ENCODE data around the gene SSBP1.
"Not testable (repeated sequence)": the region's sequence is repeated elsewhere in the genome, so short reads cannot be mapped to it uniquely, and the experiment has no call there.

SSBP1 gene

GRCh38 chr7:141737836-141738591, at the start of gene SSBP1:
TSS of gene SSBP1 (plus strand) at chr7:141738358. CDS start at chr7:141739167, 809 bp downstream.
- DNase-seq, result peak; percentile 85

DNA sequence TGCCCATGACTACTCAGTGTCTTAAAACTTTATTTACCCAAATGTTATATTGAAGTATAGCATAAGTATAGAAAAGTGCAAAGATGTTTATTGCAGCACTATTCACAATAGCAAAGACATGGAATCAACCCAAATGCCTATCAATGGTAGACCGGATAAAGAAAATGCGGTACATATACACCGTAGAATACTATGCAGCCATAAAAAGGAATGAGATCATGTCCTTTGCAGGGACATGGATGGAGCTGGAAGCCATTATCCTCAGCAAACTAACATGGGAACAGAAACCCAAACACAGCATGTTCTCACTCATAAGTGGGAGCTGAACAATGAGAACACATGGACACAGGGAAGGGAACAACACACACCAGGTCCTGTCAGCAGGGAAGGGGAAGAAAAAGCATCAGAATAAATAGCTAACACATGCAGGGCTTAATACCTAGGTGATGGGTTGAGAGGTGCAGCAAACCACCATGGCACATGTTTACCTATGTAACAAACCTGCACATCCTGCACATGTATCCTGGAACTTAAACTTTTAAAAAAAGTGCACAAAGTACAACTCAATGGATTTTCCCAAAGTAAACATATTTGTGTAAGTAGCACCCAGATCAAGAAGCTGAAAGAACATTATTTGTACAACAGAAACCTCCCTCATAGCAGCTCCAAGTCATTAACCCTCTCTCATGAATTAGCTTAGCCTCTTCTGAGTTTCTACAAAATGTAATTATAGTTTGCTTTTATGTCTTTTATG, 48.9 kb upstream of the SSBP1 start:
- DNase-seq, result not testable (repeated sequence)

DNA sequence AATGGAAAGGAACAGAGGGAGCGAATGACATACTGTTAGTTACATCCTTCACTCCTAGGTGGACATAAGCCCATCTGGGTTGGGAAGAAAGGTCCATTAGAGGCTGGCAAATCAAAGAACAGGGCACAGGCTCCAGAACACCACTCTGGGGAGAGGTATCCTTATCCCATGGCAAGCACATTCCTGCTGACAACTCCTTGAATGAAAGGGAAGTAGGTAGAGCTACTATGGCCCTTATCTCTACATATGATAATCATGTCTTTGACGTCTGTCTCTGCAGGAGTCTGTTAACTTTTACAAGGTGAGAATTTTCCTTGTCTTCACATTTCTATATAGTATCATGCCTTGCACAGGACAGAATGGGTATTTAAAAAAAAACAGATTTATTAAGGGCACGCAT, 46.6 kb upstream of the SSBP1 start:
- DNase-seq, result no peak

DNA sequence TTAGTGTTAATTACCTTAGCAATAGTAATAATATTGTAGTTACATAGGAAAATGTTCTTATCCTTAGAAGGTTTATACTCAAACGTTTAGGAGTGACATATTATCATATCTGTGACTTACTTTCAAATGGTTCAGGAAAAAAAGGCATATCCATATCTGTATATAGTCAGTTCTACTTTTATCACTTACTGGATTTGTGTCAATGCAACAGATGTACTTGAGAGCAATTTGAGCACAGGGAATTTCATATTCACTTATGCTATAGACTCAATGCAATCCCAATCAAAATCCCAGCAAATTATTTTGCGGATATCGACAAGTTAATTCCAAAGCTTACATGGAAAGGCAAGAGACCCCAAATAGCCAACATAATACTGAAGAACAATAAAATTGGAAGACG, 46.2 kb upstream of the SSBP1 start:
- DNase-seq, result no peak

DNA sequence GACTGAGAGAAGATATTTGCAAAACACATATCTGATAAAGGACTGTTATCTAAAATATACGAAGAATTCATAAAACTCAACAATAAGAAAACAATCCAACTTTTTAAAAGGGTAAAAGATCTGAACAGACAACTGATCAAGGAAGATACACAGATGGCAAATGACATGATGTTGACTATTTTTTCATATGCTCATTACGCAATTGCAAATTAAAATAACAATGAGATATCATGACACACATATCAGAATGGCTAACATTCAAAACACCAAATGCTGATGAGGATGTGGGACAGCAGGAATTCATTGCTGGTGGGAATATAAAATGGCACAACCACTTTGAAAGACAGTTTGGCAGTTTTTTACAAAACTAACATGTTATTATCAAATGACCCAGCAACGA, 45.1 kb upstream of the SSBP1 start:
- no peak for DNase-seq

DNA sequence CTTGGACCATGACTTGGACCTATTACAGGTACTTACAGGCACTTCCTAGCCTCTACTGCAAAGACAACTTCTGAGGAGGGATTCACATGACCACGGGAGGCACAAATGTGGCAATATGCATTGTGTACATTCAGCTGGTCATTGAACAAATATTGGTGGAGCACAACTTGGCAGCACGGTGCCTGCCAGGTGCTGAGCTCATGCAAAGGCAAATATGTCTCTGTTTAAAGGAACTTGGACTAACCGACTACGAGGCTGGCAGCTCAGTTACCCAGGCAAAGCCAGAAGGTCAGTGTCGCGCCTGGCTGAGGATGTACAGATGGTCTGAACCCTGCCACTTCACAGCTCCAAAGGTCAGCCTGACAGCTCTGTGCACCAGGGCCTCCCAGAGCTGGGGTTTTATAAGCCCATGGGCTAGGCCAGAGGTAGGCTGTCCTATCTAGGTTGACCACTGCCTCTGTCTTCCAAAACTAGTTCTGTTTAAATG, 42.3 kb upstream of the SSBP1 start:
- no peak for DNase-seq

DNA sequence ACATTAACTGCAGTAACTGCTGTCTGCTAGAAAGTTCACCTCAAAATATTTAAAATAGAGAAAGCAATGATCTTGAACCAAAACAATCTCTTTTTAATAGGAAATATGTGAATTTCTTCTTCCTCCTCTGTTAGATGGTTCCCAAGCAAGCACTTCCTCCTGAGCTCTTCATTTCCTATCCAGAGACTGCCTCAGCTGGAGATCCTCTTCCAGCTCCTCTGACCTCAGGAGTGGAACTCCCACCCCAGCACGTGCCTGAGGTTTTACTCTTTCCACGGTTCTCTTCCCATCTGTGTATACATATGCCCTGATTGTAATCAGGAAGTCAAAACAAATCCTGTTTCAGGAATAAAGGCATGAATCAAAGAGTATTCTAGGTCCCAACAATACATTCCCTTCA, 41.8 kb upstream of the SSBP1 start:
- no peak for DNase-seq

DNA sequence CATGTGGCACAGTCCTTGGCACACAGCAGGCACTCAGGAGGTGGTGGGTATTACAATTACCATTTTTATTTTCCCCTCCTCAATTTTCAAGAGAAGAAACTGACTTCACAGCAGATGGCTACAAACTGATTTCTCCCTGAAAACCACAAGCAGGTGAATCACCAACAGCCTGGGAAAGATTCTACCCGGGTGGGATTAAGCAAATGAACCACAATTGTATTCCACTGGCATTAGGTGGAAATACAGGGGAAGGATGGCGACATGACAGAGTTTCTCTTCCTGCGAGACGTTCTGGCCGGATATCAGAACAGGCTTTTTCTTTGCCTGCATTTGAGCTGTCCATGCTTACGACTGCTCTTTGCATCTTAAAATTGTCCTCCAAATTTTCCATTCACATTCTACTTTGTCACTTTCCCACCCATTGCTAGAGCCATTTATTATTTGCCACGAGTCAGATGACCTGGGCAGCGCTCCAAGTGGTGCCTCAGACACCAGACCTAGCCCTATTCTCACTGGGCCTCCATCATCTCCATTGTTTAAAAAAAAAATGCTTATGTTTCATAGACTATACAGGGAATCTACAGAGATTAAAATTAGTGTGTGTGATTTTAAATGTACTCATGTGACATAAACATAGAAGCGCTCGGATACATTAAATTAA, 40.8 kb upstream of the SSBP1 start:
- no peak for DNase-seq

DNA sequence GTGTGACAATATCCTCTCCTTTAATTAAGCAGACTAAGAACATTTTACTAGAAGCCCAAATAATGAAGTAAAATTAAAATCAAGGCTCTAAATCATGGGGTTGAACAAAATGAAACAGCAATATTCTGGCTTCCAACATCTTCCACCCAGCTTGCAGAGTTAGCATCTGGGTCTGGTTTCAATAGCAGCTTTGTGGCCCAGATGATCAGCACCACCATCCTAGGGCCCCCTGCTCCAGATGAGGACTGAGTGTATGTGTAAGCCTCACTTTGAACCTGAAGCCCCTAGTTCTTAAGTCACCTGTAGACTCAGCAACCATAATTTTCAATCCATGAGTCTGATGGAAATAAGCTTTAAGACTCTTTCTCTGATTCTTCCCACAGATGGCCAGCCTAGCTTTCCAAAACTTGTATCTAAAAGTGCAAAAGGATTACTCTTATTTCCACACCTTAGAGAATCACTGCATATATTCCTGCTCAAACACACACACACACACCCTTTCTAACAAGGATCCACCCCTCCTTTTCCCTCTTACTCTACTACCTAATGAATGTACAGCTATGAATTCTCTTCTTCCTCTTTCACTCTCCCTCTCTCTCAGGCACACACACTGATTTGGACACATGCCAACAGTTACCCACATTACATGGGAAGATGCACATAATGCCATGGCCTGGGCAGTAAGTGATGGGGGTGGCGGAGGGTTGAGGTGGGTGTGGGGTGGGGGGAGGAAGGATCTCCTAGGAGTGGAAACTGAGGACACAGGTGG, 39.7 kb upstream of the SSBP1 start:
- no peak for DNase-seq

DNA sequence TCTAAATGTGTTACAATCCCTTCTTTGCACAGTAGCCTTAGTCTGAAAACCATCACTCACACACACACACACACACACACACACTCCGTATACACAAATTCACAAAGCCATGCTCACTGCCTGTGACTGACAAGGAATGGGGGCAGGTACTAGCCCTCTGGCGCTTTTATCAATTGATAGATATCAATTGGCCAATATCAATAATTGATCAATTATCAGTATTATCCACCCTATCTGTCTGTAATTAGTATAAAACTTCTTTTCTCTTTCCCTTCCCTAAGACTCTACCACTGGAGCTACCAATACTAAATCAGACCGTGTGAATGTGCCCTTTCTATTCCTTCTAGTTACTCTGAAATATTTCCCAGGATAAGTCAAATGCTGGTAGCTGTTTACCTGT, 38.3 kb upstream of the SSBP1 start:
- DNase-seq, result no peak

GRCh38 chr7:141700296-141700847, 37.8 kb upstream of the SSBP1 start:
- no peak for DNase-seq

GRCh38 chr7:141700848-141701371, 37.2 kb upstream of the SSBP1 start:
- no peak for DNase-seq

DNA sequence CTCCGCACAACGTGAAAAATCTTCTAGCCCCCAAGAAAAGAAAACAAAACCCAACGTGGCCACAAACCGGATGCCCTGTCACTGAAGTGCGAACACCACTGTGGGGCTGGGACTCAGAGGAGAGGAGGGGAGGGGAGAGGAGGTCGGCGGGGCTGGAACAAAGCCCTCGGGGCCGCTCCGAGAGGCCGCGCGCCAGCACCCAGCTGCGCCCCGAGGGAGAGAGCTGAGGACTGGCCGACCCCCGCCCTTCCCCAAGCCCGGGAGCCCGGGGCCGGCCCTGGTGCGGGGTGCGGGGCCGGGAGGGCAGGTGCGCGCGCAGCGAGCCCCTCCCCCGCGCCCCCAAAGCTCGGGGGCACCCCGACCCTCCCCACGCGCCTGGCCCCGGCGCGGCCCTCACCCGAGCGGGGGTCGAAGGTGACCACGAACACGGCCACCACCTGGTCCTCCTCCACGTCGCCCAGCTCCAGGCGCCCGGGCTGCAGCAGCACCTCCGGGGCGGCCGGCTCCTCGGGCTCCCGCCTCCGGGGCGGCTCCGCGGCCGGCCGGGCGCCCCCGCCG, 36.6 kb upstream of the SSBP1 start:
- DNase-seq, result peak; percentile 67

- DNase-seq, result peak; percentile 63
These were observed 36.1 kb upstream of the SSBP1 start, which contains the start of gene DENND11 for GRCh38 chr7:141702047-141702567. TSS of gene DENND11 (minus strand) at chr7:141702166. CDS start at chr7:141702153, 13 bp downstream.

DNA sequence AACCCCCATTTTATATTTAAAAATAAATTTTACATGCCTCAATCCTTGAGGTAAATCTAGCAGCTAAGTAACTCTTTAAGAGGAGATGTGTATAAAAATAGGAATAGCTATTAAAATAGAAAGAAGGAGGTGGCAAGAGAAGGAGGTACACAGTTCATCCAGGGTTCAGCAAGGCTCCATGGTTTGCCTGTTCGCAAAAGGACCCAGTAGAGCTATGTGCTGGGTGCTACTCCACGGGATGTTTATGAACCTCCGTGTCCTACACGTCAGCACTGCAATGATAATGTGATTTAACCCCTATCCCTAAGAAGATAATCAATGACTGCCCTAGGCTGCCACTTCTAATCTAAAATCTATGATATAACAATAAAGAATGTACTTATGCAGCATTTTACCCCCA, 35.3 kb upstream of the SSBP1 start:
- DNase-seq, result no peak

DNA sequence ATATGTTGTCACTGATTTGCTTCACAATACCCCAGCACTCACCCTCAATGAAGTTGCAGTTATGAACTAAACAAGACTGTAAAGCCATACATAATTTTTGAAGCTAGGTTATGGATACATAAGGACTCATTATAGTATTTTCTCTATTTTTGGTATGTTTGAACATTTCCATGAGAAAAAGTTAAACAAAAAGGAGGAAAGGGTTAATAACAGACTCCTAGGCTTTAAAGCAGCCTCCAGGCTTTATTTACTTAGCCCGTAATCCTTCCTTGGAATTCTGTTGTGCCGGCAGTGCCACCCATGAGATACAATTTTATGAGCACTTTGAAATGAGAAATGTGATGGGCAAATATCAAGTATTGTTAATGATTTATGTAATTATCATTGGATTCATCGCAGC, 34.0 kb upstream of the SSBP1 start:
- no peak for DNase-seq

GRCh38 chr7:141704741-141705140, 33.4 kb upstream of the SSBP1 start:
- no peak for DNase-seq

DNA sequence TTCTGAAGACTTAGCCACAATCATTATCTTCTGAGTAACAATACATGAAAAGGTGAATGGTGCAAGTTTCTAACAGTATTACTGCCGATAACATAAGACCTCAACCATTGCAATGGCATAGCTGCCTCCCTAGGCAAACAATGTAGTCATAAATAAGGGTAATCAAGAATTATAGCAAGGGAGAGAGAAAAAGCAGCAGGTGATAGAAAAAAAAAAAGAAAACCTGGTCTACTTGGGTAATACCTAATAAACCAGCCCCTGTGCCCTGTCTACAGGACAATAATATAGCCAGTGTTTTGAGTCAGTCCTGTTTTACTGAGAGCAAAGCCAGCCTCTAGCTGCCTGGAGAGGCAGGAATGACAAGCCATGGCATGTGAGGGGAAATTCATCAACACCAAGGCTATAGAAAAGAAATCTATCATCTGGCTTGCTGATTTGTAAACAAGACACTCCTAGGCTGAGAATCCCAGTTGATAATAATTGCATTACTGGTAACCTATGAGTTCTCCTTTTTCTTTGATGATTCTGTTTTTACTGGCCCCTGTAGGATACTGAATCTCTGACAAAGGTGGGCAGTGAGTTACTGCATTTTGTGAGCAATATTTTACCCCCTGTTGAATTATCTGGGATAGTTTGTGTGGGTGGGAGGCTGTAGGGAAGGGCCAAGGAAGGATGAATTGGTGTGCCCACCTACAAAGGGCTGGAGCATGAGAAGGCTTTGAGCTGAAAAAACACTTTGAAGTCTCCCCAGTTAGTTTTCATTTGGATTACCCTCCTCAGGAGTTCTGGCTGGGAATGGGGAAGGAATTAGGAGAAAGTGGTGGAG, 31.7 kb upstream of the SSBP1 start:
- no peak for DNase-seq

GRCh38 chr7:141708351-141708750, 29.8 kb upstream of the SSBP1 start, which contains the start of gene WEE2:
TSS of gene WEE2 (plus strand) at chr7:141708353. CDS start at chr7:141708759, 406 bp downstream.
- no peak for DNase-seq

GRCh38 chr7:141709318-141709717, 28.8 kb upstream of the SSBP1 start:
- no peak for DNase-seq

DNA sequence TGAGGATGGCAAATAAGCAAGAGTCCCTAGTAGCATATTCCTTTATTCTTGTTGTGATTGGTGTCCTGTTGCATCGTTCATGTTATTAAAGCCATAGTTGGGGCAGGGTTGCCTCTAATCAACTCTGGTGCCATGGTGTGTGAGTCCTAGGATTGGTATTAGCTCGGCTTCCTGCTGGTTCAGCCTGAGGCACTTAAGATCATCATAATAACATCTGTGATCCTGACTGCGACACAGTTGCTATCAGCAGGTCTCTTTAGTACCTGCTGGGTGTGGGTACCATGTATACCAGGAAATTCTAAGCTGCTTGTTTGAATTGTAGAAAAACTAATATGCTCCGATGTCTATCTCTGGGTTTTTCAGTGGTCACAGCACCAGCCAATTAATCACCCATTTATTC, 28.4 kb upstream of the SSBP1 start:
- no peak for DNase-seq

All from stimulated activated CD4-positive, alpha-beta T cell treated with anti-CD3 and anti-CD28 coated beads, Interleukin-4, amount 100 ng/mL, for 1 hour (primary cell).